Upper lobe of left lung (tissue), 4 donors: ENCODE measurements around the gene GLP2R.

ENCODE experiments used
- POLR2A ChIP-seq, 4 donors: fragments of 450-650 bp; IDR thresholded peaks; one replicate each; pipeline ENCODE4 v1.5.1; 2016 to 2017; ENCODE audit warnings: antibody characterized with exemption in 4 of 4, mild to moderate bottlenecking in 2 of 4
- POLR2AphosphoS5 ChIP-seq, 2 donors: sonication (generic); formaldehyde crosslinking; IDR thresholded peaks; one replicate each; pipeline ENCODE4 v1.5.1; 2017; ENCODE audit warnings: antibody characterized with exemption in 2 of 2
- TF ChIP-seq, protein P1 (sequence below), 6 experiments: fragments of 450-650 bp in 4 of 6; fragments of 200-600 bp in 2 of 6; sonication (generic) in 2 of 6; IDR thresholded peaks; one replicate each; pipeline ENCODE4 v1.5.1; 2016 to 2019; ENCODE audit warnings: antibody characterized with exemption in 6 of 6

- TF ChIP-seq POLR2AphosphoS5 (IDR thresholded peaks at IDR 0.05) = no peak
- TF ChIP-seq, protein P1, sequence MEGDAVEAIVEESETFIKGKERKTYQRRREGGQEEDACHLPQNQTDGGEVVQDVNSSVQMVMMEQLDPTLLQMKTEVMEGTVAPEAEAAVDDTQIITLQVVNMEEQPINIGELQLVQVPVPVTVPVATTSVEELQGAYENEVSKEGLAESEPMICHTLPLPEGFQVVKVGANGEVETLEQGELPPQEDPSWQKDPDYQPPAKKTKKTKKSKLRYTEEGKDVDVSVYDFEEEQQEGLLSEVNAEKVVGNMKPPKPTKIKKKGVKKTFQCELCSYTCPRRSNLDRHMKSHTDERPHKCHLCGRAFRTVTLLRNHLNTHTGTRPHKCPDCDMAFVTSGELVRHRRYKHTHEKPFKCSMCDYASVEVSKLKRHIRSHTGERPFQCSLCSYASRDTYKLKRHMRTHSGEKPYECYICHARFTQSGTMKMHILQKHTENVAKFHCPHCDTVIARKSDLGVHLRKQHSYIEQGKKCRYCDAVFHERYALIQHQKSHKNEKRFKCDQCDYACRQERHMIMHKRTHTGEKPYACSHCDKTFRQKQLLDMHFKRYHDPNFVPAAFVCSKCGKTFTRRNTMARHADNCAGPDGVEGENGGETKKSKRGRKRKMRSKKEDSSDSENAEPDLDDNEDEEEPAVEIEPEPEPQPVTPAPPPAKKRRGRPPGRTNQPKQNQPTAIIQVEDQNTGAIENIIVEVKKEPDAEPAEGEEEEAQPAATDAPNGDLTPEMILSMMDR (IDR thresholded peaks at IDR 0.05) = no peak
- no peak for TF ChIP-seq POLR2A (IDR thresholded peaks at IDR 0.05)
Measured at GRCh38 chr17:9845306-9845705, 19.6 kb downstream of the GLP2R start.
